ENCODE results near the gene ALDH1L1. TPM values are rescaled to one million over a fixed set of nuclear protein-coding genes. Genes with fewer than 3 reads are reported as not detected.

Gene ALDH1L1
- total RNA-seq, 1 experiment from 2014 or later: 7.0 TPM

DNA sequence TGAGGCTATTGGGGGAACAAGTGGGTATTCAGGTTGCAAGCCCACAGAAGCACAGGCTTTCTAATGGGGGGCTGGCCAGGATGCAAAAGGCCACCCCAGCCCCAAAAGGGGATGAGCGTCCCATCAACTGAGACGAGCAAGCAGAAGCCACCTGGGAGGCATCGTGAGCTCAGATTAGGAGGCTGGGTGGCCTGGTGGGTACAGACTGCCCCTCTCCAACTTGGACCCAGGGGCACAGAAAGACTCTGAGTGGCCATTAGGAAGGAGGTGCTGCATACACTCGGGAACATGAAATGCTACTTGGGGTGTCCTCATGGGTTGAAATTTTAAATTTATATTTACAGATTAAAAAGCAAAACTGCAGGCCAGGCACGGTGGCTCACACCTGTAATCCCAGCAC is 125.5 kb downstream of the ALDH1L1 start:
- DNase-seq (ENCODE audit: low spot score): no peak

DNA sequence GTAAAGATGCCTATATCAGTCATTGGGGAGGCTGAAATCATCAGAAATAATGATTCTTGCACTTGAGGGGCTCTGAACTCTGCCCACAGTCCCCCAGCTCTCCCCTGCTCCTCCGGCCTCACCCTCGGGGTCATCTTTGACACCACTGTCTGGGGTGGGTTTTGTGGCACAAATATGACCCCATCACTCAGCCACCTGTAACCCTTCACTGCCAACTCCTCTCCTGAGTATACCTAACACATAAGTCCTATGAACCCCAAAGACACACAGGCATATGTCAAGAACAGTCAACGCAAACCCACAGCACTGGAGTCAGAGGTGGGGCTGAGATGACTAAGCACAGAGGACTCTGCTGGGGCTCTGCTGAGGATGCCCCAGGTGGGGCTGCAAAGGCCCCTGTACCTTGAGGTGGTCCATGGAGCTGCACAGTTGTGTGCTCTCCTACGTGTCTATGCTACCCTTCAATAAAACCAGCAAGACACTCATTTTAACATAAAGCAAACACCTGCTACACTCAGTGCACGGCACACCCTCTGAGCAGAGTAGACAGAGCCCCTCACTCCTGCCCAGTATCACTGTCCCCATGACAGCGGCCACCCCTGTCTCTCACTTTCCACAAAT is 126.3 kb downstream of the ALDH1L1 start:
- no peak for DNase-seq (ENCODE audit: low spot score)

Other genes with a start within 250 kb of the ALDH1L1 start
- gene ROPN1B, start 211.4 kb downstream of the ALDH1L1 start, total RNA-seq (2014; rRNA removed; shearing (Covaris generic)): 0.83 TPM in 1 of 2 replicates, not detected in the other
- gene SLC41A3, start 96.5 kb downstream of the ALDH1L1 start, total RNA-seq (2014; rRNA removed; shearing (Covaris generic)): 34.5 and 43.6 TPM in 2 replicates
- 1.1 and 1.6 TPM in 2 replicates for gene KLF15, start 176.8 kb upstream of the ALDH1L1 start, total RNA-seq (2014; rRNA removed; shearing (Covaris generic))
- gene CFAP100, start 214.3 kb upstream of the ALDH1L1 start, total RNA-seq (2014; rRNA removed; shearing (Covaris generic)): not detected in 2 replicates